NCI-H146 (cell line): ENCODE data around the gene KDF1.
"Not testable (repeated sequence)": the region's sequence is repeated elsewhere in the genome, so short reads cannot be mapped to it uniquely, and the experiment has no call there.

ENCODE experiments used
- DNase-seq: peaks from one replicate; lab custom pipeline; 2025; lab: John Stamatoyannopoulos, UW

The KDF1 gene

DNA sequence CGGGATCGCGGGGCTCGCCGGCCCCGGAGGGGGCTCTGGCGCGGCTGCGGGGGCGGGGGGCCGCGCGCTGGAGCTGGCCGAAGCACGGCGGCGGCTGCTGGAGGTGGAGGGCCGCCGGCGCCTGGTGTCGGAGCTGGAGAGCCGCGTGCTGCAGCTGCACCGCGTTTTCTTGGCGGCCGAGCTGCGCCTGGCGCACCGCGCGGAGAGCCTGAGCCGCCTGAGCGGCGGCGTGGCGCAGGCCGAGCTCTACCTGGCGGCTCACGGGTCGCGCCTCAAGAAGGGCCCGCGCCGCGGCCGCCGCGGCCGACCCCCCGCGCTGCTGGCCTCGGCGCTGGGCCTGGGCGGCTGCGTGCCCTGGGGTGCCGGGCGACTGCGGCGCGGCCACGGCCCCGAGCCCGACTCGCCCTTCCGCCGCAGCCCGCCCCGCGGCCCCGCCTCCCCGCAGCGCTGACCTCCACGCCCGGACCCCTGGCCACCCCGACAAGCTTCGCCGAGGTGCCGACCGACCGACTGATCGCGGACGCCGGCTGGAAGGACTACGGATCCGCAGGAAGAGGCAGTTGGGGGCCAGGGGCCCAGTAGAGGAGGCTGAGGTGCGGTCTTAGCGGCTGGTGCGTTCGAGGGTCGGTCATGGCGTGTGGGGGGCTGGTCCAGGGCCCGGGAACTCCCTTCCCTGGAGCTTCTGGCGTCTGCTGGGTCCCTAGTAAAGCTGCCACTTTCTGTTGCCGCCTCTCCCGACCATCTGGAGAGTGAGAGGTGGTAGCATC is 33.9 kb upstream of the KDF1 start:
- DNase-seq: peak; percentile 48

DNA sequence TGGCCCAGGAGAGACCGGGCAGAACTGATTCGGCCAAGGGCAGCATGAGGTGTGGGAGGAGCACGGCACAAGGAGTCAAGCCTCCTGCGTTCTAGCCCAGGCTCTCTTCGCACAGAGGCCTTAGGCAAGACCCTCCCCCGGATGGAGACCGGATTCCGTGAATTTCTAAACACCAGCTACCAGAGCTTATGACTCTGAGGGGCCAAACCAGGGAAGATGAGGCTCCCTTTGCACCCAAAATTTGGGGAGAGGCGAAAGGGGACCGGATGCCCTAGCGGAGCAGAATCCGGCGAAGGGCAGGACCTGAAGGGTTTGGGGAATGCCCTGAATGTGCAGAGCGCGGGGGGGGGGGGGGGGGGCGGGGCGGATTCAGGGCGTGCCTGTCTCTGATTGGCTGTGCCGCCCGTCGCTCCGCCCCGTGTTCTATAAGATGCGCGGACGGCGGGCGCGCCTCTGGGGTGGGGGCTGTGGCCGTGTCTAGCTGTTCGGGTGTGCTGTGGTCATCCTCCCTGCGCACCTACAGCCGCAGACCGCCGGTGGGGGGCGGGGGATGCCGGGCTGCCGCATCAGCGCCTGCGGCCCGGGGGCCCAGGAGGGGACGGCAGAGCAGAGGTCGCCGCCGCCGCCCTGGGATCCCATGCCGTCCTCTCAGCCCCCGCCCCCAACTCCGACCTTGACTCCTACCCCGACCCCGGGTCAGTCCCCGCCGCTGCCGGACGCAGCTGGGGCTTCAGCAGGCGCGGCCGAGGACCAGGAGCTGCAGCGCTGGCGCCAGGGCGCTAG is 33.2 kb upstream of the KDF1 start, which contains the start of gene TRNP1:
Gene TRNP1, plus strand, starts transcription at position 456 of the 783 bp plus-strand sequence. Its CDS starts 95 bp downstream, at position 551.
- peak; percentile 84 for DNase-seq

DNA sequence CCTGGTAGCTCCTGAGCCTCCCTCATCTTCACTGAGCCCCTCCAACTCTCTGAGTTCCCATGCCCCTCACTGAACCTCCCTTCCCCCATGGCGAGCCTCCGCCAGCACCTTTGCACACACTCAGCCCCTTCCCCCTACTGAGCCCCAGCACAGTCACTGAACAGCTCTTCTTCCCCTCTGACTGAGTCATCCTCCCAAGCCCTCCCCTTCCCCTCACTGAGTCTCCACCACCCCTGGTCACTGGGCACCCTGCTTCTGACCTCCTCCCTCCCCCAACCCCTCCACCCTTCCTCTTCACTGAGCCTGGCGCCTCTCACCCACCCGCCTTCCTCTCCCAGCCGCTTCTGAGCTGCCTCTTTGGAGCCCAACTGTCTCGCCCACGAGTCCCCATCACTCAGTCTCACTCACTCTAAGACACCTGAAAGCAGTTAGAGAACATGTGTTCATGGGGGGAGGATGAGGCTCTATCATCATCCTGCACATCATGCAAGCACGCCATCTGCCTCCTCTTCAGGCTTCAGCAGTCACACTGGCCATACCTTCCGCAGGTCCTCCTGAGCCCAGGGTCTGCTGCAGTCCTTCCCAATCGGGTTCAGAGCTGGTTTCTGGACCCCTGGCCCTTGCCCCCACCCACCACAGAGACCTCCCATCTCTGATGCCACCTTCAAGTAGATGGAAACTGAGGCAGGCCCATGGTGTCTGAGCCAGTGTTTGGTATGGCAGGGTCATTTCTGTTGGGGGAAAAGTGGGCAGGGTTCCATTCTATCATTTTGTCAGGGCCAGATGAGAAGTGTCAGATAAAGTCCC is 31.2 kb upstream of the KDF1 start:
- DNase-seq: peak; percentile 21

DNA sequence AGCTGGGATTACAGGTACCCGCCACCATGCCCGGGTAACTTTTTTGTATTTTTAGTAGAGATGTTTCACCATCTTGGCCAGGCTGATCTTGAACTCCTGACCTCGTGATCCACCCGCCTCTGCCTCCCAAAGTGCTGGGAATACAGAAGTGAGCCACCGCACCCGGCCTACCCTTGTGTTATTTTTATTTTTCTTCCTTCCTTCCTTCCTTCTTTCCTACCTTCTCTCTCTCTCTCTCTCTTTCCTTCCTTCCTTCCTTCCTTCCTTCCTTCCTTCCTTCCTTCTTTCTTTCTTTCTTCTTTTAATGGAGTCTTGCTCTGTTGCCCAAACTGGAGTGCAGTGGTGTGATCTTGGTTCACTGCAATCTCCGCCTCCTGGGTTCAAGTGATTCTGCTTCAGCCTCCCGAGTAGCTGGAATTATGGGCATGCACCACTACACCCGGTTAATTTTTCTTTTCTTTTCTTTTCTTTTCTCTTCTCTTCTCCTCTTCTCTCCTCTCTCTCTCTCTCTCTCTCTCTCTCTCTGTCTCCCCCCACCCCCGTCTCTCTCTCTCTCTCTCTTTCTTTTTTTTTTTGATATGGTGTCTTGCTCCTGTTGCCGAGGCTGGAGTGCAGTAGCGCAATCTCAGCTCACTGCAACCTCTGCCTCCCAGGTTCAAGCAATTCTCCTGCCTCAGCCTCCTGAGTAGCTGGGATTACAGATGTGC is 29.3 kb upstream of the KDF1 start:
- not testable (repeated sequence) for DNase-seq

DNA sequence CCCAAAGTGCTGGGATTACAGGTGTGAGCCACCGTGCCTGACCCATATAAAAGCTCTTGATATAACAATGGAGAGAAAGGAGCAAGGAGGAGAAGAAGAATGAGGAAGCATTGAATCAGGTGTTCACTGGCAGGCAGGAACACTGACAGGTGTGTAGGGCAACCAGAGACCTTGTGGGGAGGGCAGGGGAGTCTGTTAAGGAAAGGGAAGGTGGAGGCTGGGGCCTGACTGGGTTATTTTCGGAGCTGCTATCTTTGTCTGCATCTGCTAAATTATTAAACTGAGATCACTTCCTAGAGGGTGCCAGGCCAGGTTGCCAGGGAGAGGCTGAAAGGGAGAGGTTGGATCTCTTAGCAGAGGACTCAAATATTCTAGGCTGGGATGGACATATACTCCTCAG is 26.4 kb upstream of the KDF1 start:
- no peak for DNase-seq

DNA sequence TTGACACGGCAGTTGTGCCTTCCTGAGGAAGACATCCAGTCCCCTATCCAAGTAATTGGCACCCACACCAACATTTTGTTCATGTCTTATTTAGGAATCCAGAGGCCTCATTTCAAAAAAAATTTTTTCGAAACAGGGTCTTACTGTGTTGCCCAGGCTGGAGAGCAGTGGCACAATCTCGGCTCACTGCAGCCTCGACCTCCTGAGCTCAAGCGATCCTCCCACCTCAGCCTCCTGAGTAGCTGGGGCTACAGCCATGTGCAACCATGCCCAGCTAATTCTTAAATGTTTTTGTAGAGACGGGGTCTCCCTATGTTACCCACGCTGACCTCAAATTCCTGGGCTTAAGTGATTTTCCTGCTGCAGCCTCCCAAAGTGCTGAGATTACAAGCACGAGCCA is 24.0 kb upstream of the KDF1 start:
- no peak for DNase-seq

DNA sequence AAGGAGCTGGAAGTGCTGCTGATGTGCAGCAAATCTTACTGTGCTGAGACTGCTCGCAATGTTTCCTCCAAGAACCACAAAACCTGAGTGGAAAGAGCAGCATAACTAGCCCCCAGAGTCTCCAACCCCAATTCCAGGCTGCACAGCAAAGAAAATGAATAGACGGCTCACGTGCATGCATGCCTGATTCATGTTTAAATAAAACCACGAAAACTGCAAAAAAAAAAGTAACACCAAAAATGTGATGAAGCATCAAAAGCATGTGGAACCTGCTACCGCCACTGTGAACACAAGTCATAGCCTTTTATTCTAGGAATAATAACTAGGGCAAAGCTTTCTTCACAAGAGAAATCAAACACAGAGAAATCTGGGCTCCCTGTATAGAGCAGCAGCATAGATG is 23.6 kb upstream of the KDF1 start:
- no peak for DNase-seq

DNA sequence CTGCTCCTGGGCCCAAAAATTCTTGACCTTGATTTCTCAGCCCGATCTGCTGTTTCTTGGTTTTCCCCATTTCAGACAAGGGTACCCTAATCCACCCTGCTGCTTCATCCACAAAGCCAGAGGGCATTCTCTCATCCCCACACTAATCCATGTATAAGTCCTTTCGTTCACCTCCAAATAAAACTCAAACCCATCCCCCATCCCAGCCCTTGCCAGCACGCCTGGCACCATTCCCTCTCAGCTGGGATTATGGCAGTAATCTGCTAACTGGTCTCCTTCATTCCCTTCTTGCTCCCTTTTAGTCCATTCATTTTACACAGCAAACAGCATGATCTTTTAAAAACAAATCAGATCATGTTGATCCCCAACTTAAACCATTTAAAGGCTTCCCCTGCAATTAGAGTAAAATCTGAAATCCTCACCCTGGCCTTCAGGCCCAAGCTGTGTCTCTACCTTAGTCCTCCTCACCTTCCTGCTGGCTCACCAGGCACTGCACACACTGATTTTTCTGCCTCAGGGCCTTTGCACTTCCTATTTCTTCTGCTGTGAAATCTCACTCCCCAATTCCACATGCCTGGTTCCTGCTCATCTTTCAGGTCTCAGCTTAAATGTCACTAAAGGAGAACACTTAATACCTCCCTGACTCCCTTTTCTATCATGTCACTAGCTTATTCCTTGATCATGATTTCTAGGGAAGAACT is 21.0 kb upstream of the KDF1 start:
- DNase-seq: no peak

DNA sequence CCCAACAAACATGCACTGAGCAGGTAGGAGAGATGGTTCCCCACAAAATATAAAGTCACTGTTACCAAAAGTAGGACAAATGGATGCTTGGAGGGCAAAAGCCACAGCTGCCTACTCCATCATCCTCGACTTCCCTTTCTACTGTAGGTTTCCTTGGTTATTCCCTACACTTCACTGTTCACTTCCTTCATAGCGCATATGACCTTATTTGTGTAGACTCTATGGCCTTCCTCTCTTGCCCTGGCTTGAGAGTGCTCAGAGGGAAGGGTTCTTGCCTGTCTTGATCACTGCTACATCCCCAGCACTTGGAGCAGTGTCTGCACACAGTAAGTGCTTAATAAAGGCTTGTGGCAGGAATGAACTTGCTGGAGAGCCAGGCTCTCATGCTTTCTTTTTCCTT is 18.6 kb upstream of the KDF1 start:
- no peak for DNase-seq

DNA sequence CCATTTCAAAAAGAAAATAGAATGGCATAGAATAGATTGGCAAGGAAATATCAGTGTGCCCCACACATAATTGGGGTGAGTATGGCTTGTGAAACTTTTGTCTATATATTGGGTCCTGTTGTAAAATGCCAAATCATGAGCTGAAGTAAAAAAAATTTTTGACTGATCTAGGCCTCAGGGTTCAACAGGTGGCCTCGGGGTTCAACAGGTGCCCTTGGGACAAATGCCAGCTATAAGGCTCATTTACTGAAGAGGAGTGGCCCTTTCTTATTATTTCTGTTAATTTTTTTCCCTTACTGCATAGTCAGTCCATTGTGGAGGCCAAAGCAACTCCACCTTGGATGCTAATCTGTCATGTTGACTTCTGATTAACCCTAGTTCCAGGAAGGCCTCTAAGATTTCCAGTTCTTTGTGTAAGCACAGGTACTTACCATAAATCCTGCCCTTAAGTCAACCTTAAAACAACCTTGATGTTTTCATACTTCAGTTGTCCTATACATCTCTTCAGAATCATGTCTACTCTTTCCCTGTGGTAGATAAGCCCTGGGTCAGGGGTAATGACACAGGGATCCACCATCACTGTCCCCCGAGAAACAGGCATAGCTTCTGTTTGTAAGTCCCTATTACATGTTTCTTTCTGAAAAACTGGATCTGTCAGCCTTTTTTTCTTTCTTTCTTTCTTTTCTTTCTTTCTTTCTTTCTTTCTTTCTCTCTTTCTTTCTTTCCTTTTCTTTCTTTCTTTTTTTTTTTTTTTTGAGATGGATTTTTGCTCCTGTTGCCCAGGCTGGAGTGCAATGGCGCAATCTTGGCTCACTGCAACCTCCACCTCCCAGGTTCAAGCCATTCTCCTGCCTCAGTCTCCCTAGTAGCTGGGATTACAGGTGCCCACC is 16.6 kb upstream of the KDF1 start:
- DNase-seq: no peak

DNA sequence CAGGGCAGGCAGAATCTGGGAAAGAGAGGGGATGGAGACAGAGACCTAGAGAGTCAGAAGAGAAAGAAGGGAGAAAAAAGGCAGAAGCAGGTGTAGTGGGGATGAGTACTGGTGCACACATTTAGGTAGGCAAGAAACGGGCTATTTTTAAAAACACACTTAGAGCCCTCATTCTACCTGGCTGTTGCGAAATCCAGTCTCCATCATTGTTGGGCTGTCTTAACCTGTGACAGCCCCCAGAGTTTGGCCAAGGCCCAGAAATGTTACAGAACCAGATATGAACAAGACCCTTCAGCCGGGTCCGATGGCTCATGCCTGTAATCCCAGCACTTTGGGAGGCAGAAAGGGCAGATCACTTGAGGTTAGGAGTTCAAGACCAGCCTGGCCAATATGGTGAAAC is 12.6 kb upstream of the KDF1 start:
- DNase-seq: no peak

DNA sequence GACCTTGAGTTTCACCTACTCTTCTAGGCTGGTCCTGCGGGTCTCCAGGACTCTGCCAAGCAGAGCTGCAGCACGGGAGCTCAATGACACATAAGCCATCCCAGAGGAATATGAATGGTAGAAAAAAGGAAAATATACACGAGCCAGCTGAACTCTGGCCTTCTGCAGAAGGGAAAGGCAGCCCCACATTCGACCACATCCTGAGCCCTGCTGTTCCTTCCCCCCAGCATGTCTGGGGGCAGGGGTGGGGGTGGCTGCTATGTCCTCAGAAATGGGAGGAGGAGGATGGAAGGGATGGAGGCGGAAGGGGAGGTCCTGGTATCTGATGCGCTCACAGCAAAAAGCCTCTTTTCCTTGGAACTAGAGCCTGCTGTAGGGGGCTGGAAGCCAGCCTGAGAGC is 12.1 kb upstream of the KDF1 start:
- no peak for DNase-seq

DNA sequence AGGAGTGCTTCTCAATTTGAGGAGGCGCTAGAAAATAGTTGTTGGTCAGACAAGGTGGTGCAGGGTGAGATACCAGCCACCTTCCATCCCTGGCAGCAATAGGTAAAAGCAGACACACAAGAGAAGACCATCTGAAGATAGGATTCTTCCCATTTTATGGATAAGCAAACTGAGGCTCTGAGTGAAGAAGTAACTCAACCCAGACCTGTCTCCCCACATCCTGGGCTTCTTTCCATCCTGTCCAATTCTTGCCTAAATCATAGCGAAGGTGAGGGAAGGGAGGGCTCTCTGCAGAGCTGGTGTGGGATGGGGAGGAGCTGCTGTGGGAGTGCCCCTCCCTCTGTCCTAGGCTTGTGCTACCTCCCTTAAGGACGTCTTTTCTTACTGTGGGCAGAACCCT is 11.3 kb upstream of the KDF1 start:
- DNase-seq: no peak

DNA sequence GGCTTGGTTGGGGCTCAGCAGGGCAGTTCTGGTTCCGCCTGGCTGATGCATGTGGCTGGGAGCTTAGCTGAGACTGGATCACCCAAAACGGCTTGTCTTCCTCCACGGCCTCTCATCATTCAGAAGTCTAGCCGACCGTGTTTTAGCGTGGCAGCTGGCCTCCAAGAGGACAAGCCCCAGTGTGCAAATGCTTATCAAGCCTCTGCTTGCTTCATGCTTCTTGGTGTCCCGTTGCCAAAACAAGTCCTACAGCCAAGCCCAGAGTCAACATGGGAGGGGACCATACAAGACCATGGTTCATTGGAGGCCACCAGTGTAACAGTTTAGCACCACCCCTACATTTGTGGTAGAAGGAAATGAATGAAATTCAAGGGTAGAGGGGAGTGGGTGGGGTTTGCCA is 10.5 kb upstream of the KDF1 start:
- no peak for DNase-seq

DNA sequence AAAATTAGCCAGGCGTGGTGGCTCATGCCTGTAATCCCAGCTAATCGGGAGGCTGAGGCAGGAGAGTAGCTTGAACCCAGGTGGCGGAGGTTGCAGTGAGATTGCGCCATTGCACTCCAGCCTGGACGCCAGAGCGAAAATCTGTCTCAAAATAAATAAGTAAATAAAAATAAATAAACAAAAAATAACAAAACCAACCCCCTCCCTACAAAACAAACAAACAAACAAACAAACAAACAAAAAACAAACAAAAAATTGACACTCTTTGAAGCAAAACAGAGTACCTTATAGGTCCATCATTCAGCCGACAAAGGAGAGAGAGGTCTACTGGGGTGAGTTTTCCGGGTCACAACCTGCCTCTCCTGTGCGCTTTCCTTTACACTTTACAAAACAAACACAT is 5.4 kb upstream of the KDF1 start:
- no peak for DNase-seq

DNA sequence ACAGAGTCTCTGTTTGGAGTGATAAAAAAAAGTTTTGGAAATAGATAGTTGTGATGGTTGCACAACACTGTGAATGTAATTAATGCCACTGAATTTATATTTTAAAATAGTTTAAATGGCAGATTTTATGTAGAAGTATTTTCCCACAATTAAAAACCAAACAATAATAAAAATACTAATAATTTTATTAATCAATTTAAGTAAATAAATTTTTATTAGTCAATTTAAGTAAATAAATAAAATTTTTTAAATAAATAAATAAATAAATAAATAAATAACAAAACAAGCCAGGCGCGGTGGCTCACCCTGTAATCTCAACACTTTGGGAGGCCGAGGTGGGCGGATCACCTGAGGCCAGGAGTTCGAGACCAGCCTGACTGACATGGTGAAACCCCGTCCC is 4.9 kb upstream of the KDF1 start:
- DNase-seq: no peak

DNA sequence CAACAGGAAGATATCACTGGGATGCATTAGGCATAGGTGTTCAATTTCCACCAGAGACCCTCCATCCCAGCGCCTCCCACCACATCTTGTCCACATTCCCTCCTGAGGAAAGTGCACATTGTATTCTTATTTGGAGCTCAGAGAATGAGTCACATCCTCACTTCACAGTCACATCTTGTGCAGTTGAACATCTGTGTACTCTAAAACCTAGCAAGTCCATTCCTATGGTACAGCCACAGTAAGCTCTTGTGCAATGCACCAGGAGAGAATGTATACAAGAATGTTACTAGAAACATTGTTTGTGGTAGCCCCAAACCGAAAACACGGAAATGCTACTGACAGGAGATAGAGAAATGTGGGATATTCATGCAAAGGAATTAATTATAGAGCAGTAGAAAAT is 1.6 kb upstream of the KDF1 start:
- no peak for DNase-seq

DNA sequence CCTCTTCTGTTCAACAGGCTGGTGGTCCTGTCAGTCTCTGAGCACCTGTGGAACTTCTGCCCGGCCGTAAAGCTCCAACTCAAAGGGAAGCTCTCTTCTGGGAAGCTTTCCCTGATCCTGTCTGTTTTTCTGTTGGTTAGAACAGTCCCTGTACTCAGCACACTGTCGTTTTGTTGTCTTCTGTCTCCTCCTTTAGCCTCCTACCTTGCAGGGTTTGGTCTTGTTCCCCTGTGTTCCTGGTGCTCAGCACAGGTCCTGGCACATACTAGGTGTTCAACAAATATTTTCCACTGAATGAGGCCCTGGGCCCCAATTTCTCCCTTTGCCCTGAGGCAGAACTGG is 328 bp upstream of the KDF1 start:
- DNase-seq: no peak

DNA sequence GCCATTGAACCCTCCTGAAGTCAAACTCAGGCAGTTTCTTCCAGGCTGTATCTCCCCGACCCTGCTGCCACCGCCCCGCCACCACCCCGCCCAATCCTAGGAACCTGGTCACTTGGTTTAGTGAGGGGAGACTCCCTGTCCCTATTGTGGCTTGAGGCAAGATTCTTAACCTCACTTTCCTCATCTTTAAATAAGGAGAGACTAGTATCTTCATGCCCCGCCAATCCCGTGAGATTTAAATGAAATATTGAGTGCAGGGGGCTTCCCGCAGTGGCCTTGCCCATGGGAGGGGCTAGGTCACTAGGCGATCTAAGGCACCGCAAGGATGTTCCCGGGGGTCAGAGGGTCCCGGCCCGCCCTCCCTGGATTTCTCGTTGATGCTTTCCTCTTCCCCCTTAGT is 998 bp downstream of the KDF1 start:
- DNase-seq: no peak

DNA sequence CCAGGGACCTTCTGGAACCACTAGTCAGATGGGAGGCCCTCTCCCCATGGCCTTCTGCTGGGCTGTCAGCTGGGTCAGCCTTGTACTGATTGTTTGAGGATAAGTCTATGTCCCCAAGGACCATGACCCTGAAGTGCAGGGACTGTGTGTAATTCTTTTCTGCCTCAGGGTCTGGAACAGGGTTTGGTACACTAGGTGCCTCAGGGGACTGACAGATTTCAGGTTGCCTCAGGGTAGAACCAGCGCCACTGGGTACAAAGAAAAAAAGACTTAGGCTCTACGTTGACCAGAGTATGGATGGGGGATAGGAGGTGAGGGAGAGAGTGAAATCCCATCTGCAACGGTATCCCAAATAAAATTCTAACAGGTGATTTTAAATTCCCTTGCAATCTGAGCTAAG is 3.0 kb downstream of the KDF1 start:
- DNase-seq: no peak

DNA sequence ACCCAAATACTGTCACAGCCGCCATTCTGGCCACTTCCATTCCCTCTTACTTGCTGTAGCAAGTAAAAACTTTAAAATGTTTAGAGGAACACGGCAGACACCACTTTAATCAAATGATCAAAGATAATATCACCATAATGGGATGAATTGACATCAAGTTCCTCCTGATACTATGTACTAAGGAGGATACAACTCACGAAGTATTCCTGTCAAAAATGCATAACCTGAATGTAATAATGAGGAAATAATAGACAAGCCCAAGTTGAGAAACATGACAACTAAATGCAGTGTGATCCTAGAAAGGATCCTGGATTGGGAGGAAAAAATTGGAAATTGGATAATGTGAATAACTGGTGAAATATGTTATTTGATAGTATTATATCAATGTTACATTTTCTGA is 3.9 kb downstream of the KDF1 start:
- DNase-seq: no peak
